Measurements from ENCODE around the gene GMDS.

The GMDS gene

GRCh38 chr6:2000962-2001361 is 244.4 kb downstream of the GMDS start:
- DNase-seq (ENCODE audit: low spot score): no peak
- no peak for TF ChIP-seq CTCF (IDR thresholded peaks at IDR 0.05; ENCODE audit: borderline replicate concordance, control extremely low read depth, extremely low read depth, insufficient read depth, missing control alignments)
- in situ Hi-C loops (cut with MboI; ENCODE audit: low sequenced_read_pairs, unreplicated experiment): no loop called here

GRCh38 chr6:1997702-1998101 is 247.7 kb downstream of the GMDS start:
- TF ChIP-seq CTCF (IDR thresholded peaks at IDR 0.05; ENCODE audit: borderline replicate concordance, control extremely low read depth, extremely low read depth, insufficient read depth, missing control alignments): no peak
- in situ Hi-C loops (cut with MboI; ENCODE audit: low sequenced_read_pairs, unreplicated experiment): no loop called here

GRCh38 chr6:1995636-1996035 is 249.8 kb downstream of the GMDS start:
- DNase-seq (ENCODE audit: low spot score): no peak
- TF ChIP-seq CTCF (IDR thresholded peaks at IDR 0.05; ENCODE audit: borderline replicate concordance, control extremely low read depth, extremely low read depth, insufficient read depth, missing control alignments): no peak
- in situ Hi-C loops (cut with MboI; ENCODE audit: low sequenced_read_pairs, unreplicated experiment): no loop called here

More at GRCh38 chr6:1997702-1998101, 247.7 kb downstream of the GMDS start:
- DNase-seq (ENCODE audit: low spot score): no peak

- in situ Hi-C loops (cut with MboI; ENCODE audit: low sequenced_read_pairs, unreplicated experiment): no loop called here
- TF ChIP-seq CTCF (IDR thresholded peaks at IDR 0.05; ENCODE audit: borderline replicate concordance, control extremely low read depth, extremely low read depth, insufficient read depth, missing control alignments): no peak
- no peak for DNase-seq (ENCODE audit: low spot score)
These were observed 252.4 kb downstream of the GMDS start for GRCh38 chr6:1993042-1993441.

- DNase-seq (ENCODE audit: low spot score): no peak
- TF ChIP-seq CTCF (IDR thresholded peaks at IDR 0.05; ENCODE audit: borderline replicate concordance, control extremely low read depth, extremely low read depth, insufficient read depth, missing control alignments): no peak
- in situ Hi-C loops (cut with MboI; ENCODE audit: low sequenced_read_pairs, unreplicated experiment): no loop called here
These were observed 254.0 kb downstream of the GMDS start for GRCh38 chr6:1991332-1991878.

- no peak for TF ChIP-seq CTCF (IDR thresholded peaks at IDR 0.05; ENCODE audit: borderline replicate concordance, control extremely low read depth, extremely low read depth, insufficient read depth, missing control alignments)
- in situ Hi-C loops (cut with MboI; ENCODE audit: low sequenced_read_pairs, unreplicated experiment): no loop called here
- no peak for DNase-seq (ENCODE audit: low spot score)
These were observed 256.6 kb downstream of the GMDS start for GRCh38 chr6:1988843-1989242.

All from GM13976 (cell line).